Naive B cell (primary cell): Measurements from ENCODE around the gene ENDOV. TPM values are rescaled to one million over a fixed set of nuclear protein-coding genes. Genes with fewer than 3 reads are reported as not detected.
A peak's percentile ranks its signal among the peaks of the same experiment; 100 is the strongest.
"Not testable (repeated sequence)": the region's sequence is repeated elsewhere in the genome, so short reads cannot be mapped to it uniquely, and the experiment has no call there.

Experiments used
- ATAC-seq, 2 donors: fragments of 150-1000 bp; cut with Tn5 transposase; 2 replicates each; pipeline ENCODE4 v1.10.0; 2021; ENCODE audit warnings: low read depth in 2 of 2, mild to moderate bottlenecking in 2 of 2, moderate library complexity in 2 of 2
- DNase-seq: peaks from one replicate; pipeline ENCODE4 v3.0.0; 2022
- H3K27ac Mint-ChIP-seq, 6 donors: one replicate each; pipeline ENCODE4 v1.8.0; 2020 to 2022; ENCODE audit warnings: mild to moderate bottlenecking in 6 of 6, mixed read lengths in 6 of 6, moderate library complexity in 5 of 6, inconsistent platforms in 2 of 6
- H3K27me3 Mint-ChIP-seq, 3 donors: one replicate each; pipeline ENCODE4 v1.8.0; 2021 to 2022; ENCODE audit warnings: mixed read lengths in 3 of 3, mild to moderate bottlenecking in 1 of 3
- H3K36me3 Mint-ChIP-seq, 2 donors: one replicate each; pipeline ENCODE4 v1.8.0; 2020 to 2022; ENCODE audit warnings: mixed read lengths in 2 of 2, inconsistent platforms in 1 of 2, mild to moderate bottlenecking in 1 of 2
- H3K4me1 Mint-ChIP-seq, 3 donors: one replicate each; pipeline ENCODE4 v1.8.0; 2020 to 2022; ENCODE audit warnings: mixed read lengths in 3 of 3, inconsistent platforms in 1 of 3, mild to moderate bottlenecking in 1 of 3, moderate library complexity in 1 of 3
- H3K4me3 Mint-ChIP-seq, 8 donors: one replicate each; pipeline ENCODE4 v1.8.0; 2020 to 2022; ENCODE audit warnings: mild to moderate bottlenecking in 8 of 8, mixed read lengths in 8 of 8, moderate library complexity in 8 of 8, inconsistent platforms in 2 of 8
- H3K9me3 Mint-ChIP-seq, 7 donors: one replicate each; pipeline ENCODE4 v1.8.0; 2020 to 2022; ENCODE audit warnings: mixed read lengths in 7 of 7, mild to moderate bottlenecking in 5 of 7, inconsistent platforms in 2 of 7, moderate library complexity in 1 of 7
- polyA plus RNA-seq, 6 donors: library from polyadenylated mRNA; unstranded; fragments of 300-500 nt; fragmentation: Illumina TruSeq; gene quantifications; one replicate each; pipeline ENCODE4 v1.2.3, GENCODE V29; 2021; ENCODE audit warnings: low read depth in 6 of 6

ENDOV gene
- polyA plus RNA-seq, 6 donors from 2014 or later = 16.4 to 35.2 (median 20.7) TPM

DNA sequence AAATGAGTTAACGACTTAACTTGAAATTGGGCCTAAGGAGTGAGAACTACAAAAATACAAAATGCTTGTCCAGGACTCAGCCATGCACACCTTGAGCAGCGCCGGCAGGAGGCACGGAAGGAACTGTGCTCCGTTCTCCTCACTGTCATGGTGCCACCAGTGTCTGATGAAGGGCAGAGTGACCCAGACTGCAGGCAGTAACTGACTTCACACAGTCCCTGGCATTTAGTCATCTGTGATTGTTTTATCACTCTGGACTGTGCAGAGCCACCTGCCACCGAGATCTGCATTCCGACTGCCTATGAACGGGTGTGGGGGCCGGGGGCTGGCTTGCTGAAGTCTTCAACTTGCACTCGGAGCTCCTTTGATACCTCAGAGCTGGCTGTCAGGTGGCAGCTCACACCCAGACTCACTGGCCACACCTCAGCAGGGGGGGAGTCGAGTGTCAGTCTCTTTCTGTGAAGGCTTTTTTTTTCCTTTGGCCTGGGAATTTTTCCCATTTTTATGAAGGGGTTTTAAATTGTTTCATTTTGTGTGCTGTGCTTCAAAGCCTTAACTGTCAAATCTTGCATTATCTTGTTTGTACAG is 20.2 kb upstream of the ENDOV start:
- no peak for ATAC-seq
- Mint-ChIP-seq H3K9me3 (no peaks in the 10 kb centered on the region), H3K36me3 (peaks cover 0 to 16% of the 10 kb centered on the region in 2 donors), H3K4me1 (peaks cover 2 to 5% (median 3%) of the 10 kb centered on the region in 3 donors), H3K27me3 (no peaks in the 10 kb centered on the region), H3K4me3 (no peak overlapping the region), H3K27ac (peak overlapping the region in 1 of 6 donors; percentile 23)
- DNase-seq = no peak

DNA sequence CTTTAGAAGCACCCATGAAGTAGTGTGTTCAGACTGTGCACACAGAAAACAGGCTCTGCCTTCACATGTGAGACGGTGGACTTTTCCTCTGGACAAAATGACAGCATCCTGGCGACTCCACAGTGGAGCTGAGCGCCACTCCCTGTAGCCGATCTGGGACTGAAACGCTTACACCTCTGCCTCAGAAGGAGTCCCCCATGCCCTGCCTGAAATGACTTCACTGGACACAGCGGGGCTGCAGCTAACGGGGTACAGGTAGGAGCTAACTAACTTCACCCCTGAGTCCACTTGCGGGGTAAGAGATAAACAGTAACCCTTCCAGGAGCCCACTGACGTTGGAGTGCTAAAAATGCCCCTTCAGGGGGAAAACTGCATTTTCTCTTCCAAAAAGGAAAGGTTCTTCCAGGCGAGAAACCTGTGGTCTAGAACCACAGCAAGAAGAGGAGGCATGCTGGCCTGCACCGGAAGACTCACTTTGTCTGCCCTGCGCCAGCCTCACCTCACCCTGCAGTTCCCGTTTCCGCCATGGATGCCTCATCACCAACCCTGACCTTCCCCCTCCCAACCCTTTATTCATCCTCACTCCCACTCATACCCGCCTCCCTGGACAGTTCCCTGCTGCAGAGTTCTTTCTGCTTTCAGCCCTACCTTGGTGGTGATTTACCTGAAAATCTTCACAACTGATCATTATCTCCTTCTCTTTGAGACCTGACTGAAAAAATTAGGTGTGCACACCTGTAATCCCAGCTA is 19.4 kb upstream of the ENDOV start:
- H3K27ac Mint-ChIP-seq = no peak overlapping the region
- peaks cover 2 to 12% (median 3%) of the 10 kb centered on the region in 3 donors for H3K4me1 Mint-ChIP-seq
- H3K9me3 Mint-ChIP-seq = no peaks in the 10 kb centered on the region
- no peak for ATAC-seq
- H3K4me3 Mint-ChIP-seq = peak overlapping the region in 1 of 8 donors; percentile 47
- peaks cover 0 to 11% of the 10 kb centered on the region in 2 donors for H3K36me3 Mint-ChIP-seq
- no peak for DNase-seq
- H3K27me3 Mint-ChIP-seq = no peaks in the 10 kb centered on the region

DNA sequence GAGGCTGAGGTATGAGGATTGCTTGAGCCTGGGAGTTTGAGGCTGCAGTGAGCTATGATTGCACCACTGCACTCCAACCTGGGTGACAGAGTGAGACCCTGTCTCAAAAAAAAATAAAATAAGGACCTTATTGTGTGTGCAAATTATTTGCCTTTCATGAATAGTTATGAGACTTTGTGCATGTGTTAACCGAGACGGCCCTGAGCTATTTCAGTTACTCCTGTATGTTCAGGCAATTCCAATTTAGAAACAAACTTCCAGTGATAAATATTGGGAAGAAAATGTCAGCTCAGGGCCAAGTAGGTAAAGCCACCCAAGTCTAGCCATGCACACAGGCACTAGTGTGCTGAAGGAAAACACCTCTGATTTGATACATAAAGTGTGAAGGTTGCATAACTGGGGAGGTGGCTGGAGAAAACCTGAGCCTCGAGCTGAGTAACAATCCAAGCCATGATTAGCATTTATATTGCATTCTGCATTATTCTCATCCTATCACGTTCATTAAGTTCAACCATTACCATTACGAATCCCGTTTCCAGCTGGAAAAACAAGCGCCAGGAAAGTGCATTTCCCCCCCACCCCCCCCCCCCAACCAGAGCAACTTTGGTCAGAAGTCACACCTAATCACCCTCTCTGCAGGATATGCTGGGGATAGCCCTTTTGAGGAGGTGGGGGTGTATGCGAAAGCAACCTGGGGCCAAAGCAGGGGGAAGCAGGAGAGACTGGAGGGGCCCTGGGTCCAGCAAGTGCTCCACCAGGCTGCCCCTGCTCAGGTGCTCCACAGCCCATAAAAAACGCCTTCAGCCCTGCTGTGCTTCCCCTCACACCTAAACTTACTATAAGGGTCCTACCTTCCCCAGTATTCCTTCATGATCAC is 18.6 kb upstream of the ENDOV start:
- H3K9me3 Mint-ChIP-seq = no peaks in the 10 kb centered on the region
- H3K4me3 Mint-ChIP-seq = peak overlapping the region in 2 of 8 donors; percentile 47 to 58
- H3K27me3 Mint-ChIP-seq = no peaks in the 10 kb centered on the region
- peaks cover 0 to 8% of the 10 kb centered on the region in 2 donors for H3K36me3 Mint-ChIP-seq
- H3K4me1 Mint-ChIP-seq = peaks cover 2 to 19% (median 3%) of the 10 kb centered on the region in 3 donors
- H3K27ac Mint-ChIP-seq = peak overlapping the region in 4 of 6 donors; percentile 64 to 83 (median 71)
- DNase-seq (no peak), ATAC-seq (no peak)

DNA sequence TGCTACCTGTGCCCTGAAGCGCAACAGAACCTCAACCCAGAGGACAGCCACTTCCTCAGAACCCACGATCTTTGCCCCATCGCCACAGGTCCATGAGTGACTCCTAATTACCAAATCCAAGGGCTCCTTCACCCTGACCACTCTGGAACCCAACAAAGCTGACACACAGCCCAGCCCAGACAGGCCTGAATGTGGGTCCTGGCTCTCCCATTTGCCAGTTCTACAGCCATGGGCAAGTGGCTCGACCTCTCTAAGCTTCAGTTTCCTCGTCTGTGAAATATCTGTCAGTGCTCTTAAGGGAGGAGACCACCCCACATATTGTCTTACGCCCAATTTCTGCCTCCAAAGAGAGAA is 18.0 kb upstream of the ENDOV start:
- H3K4me3 Mint-ChIP-seq = peak overlapping the region in 1 of 8 donors; percentile 58
- no peaks in the 10 kb centered on the region for H3K27me3 Mint-ChIP-seq
- H3K27ac Mint-ChIP-seq = peak overlapping the region in 4 of 6 donors; percentile 64 to 83 (median 71)
- H3K36me3 Mint-ChIP-seq = peaks cover 0 to 2% of the 10 kb centered on the region in 2 donors
- ATAC-seq (no peak), DNase-seq (no peak)
- H3K9me3 Mint-ChIP-seq = no peaks in the 10 kb centered on the region
- H3K4me1 Mint-ChIP-seq = peaks cover 2 to 19% (median 3%) of the 10 kb centered on the region in 3 donors

DNA sequence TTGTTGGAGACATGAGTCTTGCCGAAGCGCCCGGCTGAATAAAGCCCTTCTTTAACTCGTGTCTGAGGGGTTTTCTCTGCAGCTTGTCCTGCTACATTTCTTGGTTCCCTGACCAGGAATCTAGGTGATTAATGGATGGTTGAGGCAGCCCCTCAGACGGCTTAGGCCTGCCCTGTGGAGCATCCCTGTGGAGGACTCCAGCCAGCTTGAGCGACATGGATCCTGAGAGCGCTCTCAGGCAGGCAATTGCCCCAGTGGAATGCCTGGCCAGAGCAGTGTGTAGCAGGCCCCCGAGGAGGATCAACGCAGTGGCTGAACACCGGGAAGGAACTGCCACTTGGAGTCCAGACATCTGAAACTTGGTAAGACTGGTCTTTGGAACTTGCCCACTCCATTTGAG is 17.3 kb upstream of the ENDOV start:
- no peaks in the 10 kb centered on the region for H3K36me3 Mint-ChIP-seq
- ATAC-seq (no peak), DNase-seq (no peak)
- peak overlapping the region in 2 of 6 donors; percentile 59 to 67 for H3K27ac Mint-ChIP-seq
- no peaks in the 10 kb centered on the region for H3K9me3 Mint-ChIP-seq
- no peak overlapping the region for H3K4me3 Mint-ChIP-seq
- H3K4me1 Mint-ChIP-seq = peaks cover 2 to 19% (median 3%) of the 10 kb centered on the region in 3 donors
- no peaks in the 10 kb centered on the region for H3K27me3 Mint-ChIP-seq

DNA sequence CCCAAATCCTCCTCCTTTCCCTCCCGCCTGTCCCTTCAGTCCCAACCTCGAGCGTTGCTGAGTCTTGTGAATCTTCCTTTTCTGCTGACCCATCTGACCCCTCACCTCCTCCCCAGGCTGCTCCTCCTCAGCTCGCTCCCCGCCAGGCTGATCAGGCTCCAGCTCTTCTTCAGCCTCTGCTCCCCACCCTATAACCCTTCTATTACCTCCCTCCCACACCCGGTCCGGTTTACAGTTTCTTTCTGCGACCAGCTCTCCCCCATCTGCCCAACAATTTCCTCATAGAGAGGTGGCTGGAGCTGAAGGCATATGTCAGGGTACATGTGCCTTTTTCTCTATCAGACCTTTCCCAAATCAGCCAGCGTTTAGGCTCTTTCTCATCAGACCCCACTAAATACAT is 13.9 kb upstream of the ENDOV start:
- H3K36me3 Mint-ChIP-seq, DNase-seq, H3K4me3 Mint-ChIP-seq, H3K27me3 Mint-ChIP-seq, H3K9me3 Mint-ChIP-seq, ATAC-seq: not testable (repeated sequence)
- H3K4me1 Mint-ChIP-seq = peaks cover 2 to 19% (median 3%) of the 10 kb centered on the region in 3 donors
- peak overlapping the region in 1 of 6 donors; percentile 78 for H3K27ac Mint-ChIP-seq

DNA sequence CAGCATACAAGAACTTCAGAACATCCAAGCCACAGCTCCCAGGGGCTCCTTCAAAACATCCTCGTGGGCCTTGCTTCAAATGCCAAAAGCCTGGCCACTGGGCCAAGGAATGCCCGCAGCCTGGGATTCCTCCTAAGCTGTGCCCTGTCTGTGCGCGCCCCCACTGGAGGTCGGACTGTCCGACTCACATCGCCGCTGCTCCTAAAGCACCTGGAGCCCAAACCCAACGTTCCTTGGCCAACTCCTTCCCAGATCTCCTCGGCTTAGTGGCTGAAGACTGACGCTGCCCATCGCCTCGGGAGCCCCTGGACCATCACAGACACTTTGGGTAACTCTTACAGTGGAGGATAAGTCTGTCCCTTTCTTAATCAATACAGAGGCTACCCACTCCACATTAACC is 12.9 kb upstream of the ENDOV start:
- not testable (repeated sequence) for H3K27me3 Mint-ChIP-seq, ATAC-seq, H3K27ac Mint-ChIP-seq, H3K4me3 Mint-ChIP-seq, H3K9me3 Mint-ChIP-seq, H3K36me3 Mint-ChIP-seq, DNase-seq
- H3K4me1 Mint-ChIP-seq = peaks cover 2 to 15% (median 3%) of the 10 kb centered on the region in 3 donors

DNA sequence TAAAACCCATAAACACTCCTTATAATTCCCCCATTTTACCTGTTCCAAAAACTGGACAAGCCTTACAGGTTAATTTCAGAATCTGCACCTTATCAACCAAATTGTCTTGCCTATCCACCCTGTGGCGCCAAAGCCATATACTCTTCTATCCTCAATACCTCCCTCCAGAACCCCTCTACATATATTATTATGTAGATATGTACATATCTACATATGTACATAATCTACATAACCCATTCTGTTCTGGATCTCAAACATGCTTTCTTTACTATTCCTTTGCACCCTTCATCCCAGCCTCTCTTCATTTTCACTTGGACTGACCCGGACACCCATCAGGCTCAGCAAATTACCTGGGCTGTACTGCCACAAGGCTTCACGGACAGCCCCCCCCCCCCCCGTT is 12.0 kb upstream of the ENDOV start:
- H3K4me3 Mint-ChIP-seq = no peak overlapping the region
- no peaks in the 10 kb centered on the region for H3K27me3 Mint-ChIP-seq
- ATAC-seq (no peak), DNase-seq (no peak)
- no peak overlapping the region for H3K27ac Mint-ChIP-seq
- no peaks in the 10 kb centered on the region for H3K9me3 Mint-ChIP-seq
- peaks cover 2 to 14% (median 3%) of the 10 kb centered on the region in 3 donors for H3K4me1 Mint-ChIP-seq
- H3K36me3 Mint-ChIP-seq = no peaks in the 10 kb centered on the region

DNA sequence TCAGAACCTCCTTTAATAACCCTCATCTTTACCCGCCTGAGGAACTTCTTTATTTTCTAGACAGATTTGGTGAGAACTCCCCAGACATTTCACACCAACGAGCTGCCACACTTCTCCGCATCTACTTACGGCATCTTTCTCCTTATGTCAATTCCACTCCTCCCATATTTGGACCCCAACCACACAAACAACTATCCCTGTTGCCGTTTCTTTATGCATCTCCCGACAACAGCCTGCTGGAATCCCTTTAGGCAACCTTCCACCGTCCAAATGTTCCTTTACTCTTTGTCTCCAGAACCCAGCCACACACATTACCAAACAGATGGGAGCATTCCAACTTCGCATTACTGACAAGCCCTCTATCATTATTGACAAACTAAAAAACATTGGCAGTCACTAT is 8.8 kb upstream of the ENDOV start:
- H3K9me3 Mint-ChIP-seq = no peaks in the 10 kb centered on the region
- H3K4me3 Mint-ChIP-seq = no peak overlapping the region
- ATAC-seq = no peak
- no peak overlapping the region for H3K27ac Mint-ChIP-seq
- no peak for DNase-seq
- peaks cover 0 to under 1% (median 0%) of the 10 kb centered on the region in 3 donors for H3K4me1 Mint-ChIP-seq
- no peaks in the 10 kb centered on the region for H3K27me3 Mint-ChIP-seq
- no peaks in the 10 kb centered on the region for H3K36me3 Mint-ChIP-seq

DNA sequence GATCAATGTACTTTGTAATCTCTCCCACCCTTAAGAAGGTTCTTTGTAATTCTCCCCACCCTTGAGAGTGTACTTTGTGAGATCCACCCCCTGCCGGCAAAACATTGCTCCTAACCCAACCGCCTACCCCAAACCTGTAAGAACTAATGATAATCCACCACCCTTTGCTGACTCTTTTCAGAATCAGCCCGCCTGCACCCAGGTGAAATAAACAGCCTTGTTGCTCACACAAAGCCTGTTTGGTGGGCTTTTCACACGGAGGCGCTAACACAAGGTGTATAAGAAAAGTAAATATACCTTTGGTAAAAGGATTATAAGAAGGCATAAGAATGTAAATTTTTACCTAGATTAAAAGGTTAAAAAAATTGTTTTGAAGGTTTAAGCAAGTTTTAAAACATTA is 7.0 kb upstream of the ENDOV start:
- not testable (repeated sequence) for H3K4me1 Mint-ChIP-seq, H3K36me3 Mint-ChIP-seq, H3K9me3 Mint-ChIP-seq, ATAC-seq, H3K27me3 Mint-ChIP-seq, DNase-seq, H3K4me3 Mint-ChIP-seq, H3K27ac Mint-ChIP-seq

DNA sequence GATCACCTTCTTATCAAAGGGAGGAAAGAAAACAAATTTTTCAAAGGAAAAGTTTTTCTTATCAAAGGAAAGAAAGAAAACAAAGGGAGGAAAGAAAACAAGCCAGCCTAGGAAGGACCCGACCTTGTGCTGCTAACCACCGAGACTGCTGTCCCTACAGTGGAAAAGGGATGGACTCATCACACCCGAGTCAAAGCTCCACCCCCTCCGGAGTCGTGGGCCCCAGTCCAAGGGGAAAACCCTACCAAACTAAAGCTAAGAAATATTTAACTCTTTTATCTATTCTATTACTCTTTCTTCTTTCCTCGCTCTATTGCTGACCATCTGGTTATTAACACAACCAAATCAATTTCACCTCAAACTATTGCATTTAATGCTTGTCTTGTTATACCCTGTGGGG is 6.1 kb upstream of the ENDOV start:
- no peaks in the 10 kb centered on the region for H3K9me3 Mint-ChIP-seq
- H3K4me3 Mint-ChIP-seq = no peak overlapping the region
- peaks cover under 1 to 4% (median under 1%) of the 10 kb centered on the region in 3 donors for H3K4me1 Mint-ChIP-seq
- DNase-seq = no peak
- H3K36me3 Mint-ChIP-seq = no peaks in the 10 kb centered on the region
- H3K27me3 Mint-ChIP-seq = peaks cover 0 to 8% (median 7%) of the 10 kb centered on the region in 3 donors
- no peak for ATAC-seq
- no peak overlapping the region for H3K27ac Mint-ChIP-seq

DNA sequence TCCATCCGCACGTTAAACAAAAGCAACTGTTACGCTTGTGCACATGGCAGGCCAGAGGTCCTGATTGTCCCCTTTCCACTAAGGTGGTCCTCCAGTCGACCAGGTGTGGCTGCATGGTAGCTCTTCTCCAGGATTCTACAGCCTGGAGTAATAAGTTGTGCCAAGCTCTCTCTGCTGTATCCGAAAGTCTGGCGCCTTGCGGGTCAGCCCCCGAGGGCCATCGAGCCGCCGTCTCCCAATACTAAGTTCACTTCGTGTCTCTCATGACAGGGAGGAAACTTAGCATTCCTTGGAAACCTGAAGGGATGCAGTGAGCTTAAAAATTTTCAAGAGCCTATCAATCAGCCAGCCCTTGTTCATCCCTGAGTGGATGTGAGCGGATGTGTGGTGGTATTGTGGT is 5.3 kb upstream of the ENDOV start:
- no peaks in the 10 kb centered on the region for H3K36me3 Mint-ChIP-seq

DNA sequence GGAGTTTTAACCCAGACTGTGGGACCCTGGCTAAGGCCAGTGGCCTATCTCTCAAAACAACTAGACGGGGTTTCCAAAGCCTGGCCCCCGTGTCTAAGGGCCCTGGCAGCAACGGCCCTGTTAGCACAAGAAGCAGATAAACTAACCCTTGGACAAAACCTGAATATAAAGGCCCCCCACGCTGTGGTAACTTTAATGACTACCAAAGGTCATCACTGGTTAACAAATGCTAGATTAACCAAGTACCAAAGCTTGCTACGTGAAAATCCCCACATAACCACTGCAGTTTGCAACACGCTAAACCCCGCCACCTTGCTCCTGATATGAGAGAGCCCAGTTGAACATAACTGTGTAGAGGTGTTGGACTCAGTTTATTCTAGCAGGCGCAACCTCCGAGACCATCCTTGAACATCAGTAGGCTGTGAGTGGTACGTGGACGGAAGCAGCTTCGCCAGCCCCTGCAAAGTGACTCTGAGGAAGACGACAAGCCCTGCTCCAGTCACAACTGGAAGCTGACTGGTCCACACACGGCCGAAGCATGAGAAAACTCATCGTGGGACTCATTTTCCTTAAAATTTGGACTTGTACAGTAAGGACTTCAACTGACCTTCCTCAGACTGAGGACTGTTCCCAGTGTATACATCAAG is 4.4 kb upstream of the ENDOV start:
- not testable (repeated sequence) for H3K4me3 Mint-ChIP-seq, DNase-seq, H3K36me3 Mint-ChIP-seq, H3K27ac Mint-ChIP-seq, ATAC-seq, H3K9me3 Mint-ChIP-seq
- Mint-ChIP-seq H3K27me3 (peaks cover 3 to 14% (median 12%) of the 10 kb centered on the region in 3 donors), H3K4me1 (peaks cover 7 to 21% (median 9%) of the 10 kb centered on the region in 3 donors)

More for the DNA sequence above, 5.3 kb upstream of the ENDOV start:
- Mint-ChIP-seq H3K4me1 (peaks cover 7 to 11% (median 8%) of the 10 kb centered on the region in 3 donors), H3K27ac (no peak overlapping the region), H3K9me3 (no peaks in the 10 kb centered on the region), H3K27me3 (peaks cover 0 to 14% (median 12%) of the 10 kb centered on the region in 3 donors), H3K4me3 (no peak overlapping the region)
- DNase-seq = no peak
- ATAC-seq = no peak
